Ascending aorta (tissue), 2 donors: ENCODE data around the gene BLID. TPM values are rescaled to one million over a fixed set of nuclear protein-coding genes. Genes with fewer than 3 reads are reported as not detected.

Source experiments
- DNase-seq, 2 donors: peaks; one replicate each; pipeline ENCODE4 v3.0.0-alpha.2; 2019; ENCODE audit warnings: low spot score in 2 of 2
- H3K27ac ChIP-seq, 2 donors: fragments of 200-600 bp; sonication (generic); one replicate each; pipeline ENCODE4 v1.5.1; 2016 to 2017; ENCODE audit warnings: mild to moderate bottlenecking in 1 of 2
- H3K27me3 ChIP-seq: fragments of 200-600 bp; sonication (generic); one replicate; pipeline ENCODE4 v1.5.1; 2017
- H3K36me3 ChIP-seq, 2 donors: fragments of 200-600 bp; sonication (generic); one replicate each; pipeline ENCODE4 v1.5.1; 2016
- H3K4me1 ChIP-seq, 2 donors: fragments of 200-600 bp; sonication (generic); one replicate each; pipeline ENCODE4 v1.5.1; 2016 to 2017; ENCODE audit warnings: mild to moderate bottlenecking in 1 of 2
- H3K4me3 ChIP-seq, 2 donors: fragments of 200-600 bp; sonication (generic); one replicate each; pipeline ENCODE4 v1.5.1; 2016 to 2017; ENCODE audit warnings: mild to moderate bottlenecking in 1 of 2
- H3K9me3 ChIP-seq, 2 donors: fragments of 200-600 bp; sonication (generic); one replicate each; pipeline ENCODE4 v1.5.1; 2016
- intact Hi-C: fragments of 100-400 bp; cut with DNase I; formaldehyde crosslinking; loops from one replicate; pipeline ENCODE4 v1.15.1; 2023
- total RNA-seq: library from RNA; depleted of rRNA; stranded (reverse); fragments of >200 nt; gene quantifications from one replicate; pipeline ENCODE4 v1.1.0, GENCODE V29; 2016
- TF ChIP-seq, protein P1 (sequence below), 3 experiments: fragments of 200-600 bp in 2 of 3; fragments of 450-650 bp in 1 of 3; sonication (generic) in 2 of 3; IDR thresholded peaks; one replicate each; pipeline ENCODE4 v1.5.1; 2016 to 2019; ENCODE audit warnings: antibody characterized with exemption in 3 of 3, mild to moderate bottlenecking in 1 of 3, moderate library complexity in 1 of 3

BLID gene
- total RNA-seq, 1 donor from 2014 or later = not detected

DNA sequence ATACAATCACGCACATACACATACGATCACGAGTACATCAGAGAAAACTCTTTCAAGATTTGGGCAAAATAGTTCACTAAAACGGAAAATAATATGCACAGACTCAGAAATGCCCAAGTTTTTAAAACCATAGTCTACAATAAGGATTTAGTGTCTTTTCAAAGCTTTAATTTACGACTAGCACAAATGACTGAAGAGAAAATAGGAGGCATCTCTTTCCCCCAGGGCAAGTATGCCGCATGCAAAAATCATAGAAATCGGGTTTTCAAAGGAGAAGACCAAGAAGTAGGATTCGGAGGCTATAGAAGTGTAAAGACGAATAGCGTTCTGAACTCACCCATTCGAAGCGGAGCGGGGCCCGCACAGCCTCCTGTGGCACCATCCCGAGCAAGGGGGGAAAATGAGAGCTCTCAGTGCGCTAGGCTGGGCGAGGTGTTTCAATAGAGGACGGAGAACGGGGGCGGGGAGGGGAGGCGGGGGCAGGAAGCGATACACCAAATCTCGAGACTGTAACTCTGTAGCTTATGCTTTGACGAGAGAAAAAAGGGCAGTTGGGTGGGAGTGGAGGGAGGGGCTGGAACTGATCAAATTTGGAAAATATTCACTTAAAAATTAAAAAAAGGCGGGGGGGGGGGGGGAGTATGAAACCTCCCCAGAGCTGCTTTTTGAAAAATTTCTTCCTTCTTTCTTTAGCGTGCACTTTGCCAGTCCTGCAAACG lies 15.8 kb downstream of the BLID start:
- Histone ChIP-seq H3K27ac (peak overlapping the region; percentile 91), H3K27me3 (no peaks in the 10 kb centered on the region), H3K9me3 (no peaks in the 10 kb centered on the region), H3K4me3 (peak overlapping the region; percentile 71 to 77), H3K36me3 (no peaks in the 10 kb centered on the region), H3K4me1 (peaks cover 3 to 16% of the 10 kb centered on the region in 2 donors)
- intact Hi-C loops = loop anchor here (2.0 to 10.0 kb wide), 8 partner anchors 55 to 508 kb away; no protein-coding TSS in a partner anchor
- TF ChIP-seq, protein P1, sequence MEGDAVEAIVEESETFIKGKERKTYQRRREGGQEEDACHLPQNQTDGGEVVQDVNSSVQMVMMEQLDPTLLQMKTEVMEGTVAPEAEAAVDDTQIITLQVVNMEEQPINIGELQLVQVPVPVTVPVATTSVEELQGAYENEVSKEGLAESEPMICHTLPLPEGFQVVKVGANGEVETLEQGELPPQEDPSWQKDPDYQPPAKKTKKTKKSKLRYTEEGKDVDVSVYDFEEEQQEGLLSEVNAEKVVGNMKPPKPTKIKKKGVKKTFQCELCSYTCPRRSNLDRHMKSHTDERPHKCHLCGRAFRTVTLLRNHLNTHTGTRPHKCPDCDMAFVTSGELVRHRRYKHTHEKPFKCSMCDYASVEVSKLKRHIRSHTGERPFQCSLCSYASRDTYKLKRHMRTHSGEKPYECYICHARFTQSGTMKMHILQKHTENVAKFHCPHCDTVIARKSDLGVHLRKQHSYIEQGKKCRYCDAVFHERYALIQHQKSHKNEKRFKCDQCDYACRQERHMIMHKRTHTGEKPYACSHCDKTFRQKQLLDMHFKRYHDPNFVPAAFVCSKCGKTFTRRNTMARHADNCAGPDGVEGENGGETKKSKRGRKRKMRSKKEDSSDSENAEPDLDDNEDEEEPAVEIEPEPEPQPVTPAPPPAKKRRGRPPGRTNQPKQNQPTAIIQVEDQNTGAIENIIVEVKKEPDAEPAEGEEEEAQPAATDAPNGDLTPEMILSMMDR (IDR thresholded peaks at IDR 0.05) = no peak
- DNase-seq = peak in 1 of 2 donors; percentile 76

DNA sequence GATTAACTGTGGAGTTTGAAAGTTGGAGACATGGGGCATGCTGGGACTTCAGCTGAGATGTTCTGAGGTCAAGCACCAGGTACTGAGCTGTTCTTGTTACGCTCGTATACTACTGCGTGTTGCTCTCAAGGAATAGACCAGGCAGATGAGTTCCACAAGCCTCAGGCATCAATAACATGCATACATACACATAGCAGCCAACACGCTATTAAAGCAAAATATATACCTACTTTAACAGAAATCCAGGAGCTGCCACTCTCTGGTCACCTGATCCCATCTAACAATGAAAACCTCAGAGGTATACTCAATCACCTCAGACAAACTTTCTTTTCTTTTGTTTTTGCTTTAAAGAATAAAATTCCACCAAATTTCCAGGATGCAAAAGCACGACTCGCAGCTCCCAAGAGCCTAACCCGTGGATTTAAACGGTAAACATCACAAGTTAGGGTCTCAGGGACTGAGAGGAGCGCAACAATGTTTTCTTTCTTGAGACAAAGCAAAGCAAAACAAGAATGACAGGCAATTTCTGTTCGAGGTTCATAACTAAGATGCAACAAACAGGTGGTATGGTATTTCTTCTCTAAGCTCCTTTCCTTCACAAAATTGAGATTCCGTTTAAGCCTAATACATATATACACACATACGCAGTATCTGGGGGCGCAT lies 16.5 kb downstream of the BLID start:
- Histone ChIP-seq H3K27ac (peak overlapping the region; percentile 91), H3K9me3 (no peaks in the 10 kb centered on the region), H3K4me1 (peaks cover 3 to 13% of the 10 kb centered on the region in 2 donors), H3K27me3 (no peaks in the 10 kb centered on the region), H3K4me3 (peak overlapping the region; percentile 71 to 77), H3K36me3 (no peaks in the 10 kb centered on the region)
- no peak for DNase-seq
- intact Hi-C loops = loop anchor here (2.0 to 10.0 kb wide), 8 partner anchors 55 to 507 kb away; no protein-coding TSS in a partner anchor
- TF ChIP-seq, protein P1 (IDR thresholded peaks at IDR 0.05) = no peak

- no peaks in the 10 kb centered on the region for H3K36me3 ChIP-seq
- TF ChIP-seq, protein P1 (IDR thresholded peaks at IDR 0.05) = no peak
- no peak for DNase-seq
- no peaks in the 10 kb centered on the region for H3K27me3 ChIP-seq
- intact Hi-C loops = no loop called here
- H3K9me3 ChIP-seq = no peaks in the 10 kb centered on the region
- peak overlapping the region; percentile 71 to 77 for H3K4me3 ChIP-seq
- H3K4me1 ChIP-seq = peaks cover 0 to 9% of the 10 kb centered on the region in 2 donors
- H3K27ac ChIP-seq = peak overlapping the region; percentile 91
Observed at GRCh38 chr11:122098261-122098980, 17.6 kb downstream of the BLID start.

DNA sequence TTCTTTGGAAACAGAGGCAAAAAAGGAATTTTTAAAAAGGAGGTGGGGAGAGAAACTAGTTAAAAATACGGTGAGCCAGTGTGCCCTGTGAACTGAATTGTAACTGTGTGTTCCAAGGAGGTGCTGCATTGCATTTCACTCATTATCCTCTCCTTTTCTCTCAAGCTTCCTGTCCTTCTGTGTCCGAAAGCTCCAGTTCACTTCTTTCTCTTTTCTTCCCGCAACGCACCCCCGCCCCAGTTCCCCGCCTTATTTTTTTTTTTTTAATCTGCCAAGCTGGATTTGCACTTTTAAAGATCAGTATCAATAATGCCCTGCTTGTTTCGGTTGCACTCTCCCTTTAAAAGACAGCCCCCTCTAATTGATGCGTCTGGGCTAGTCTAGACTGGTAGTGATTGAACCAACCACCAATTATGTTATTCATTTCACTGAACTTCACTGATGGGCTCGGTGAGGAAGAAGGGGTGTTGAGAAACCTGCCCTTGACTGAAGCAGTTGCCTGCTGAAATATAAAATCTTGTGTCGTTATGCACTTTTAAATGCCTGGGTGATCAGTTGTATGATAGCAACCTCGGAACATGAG lies 18.5 kb downstream of the BLID start:
- TF ChIP-seq, protein P1 (IDR thresholded peaks at IDR 0.05) = no peak
- intact Hi-C loops = no loop called here

More for the DNA sequence above, 18.5 kb downstream of the BLID start:
- H3K27me3 ChIP-seq = no peaks in the 10 kb centered on the region
- H3K27ac ChIP-seq = peak overlapping the region; percentile 91
- no peaks in the 10 kb centered on the region for H3K9me3 ChIP-seq
- H3K36me3 ChIP-seq = no peaks in the 10 kb centered on the region
- H3K4me1 ChIP-seq = peaks cover 0 to 5% of the 10 kb centered on the region in 2 donors
- no peak for DNase-seq
- peak overlapping the region; percentile 71 to 77 for H3K4me3 ChIP-seq
